Measurements from ENCODE around the gene PTEN. TPM values are rescaled to one million over a fixed set of nuclear protein-coding genes. Genes with fewer than 3 reads are reported as not detected.

PTEN gene
- total and polyA plus RNA-seq, 9 of the 15 experiments (the other 6 are each of a cell fraction or from before 2014, with no cell fraction given), result 8.4 to 56.9 (median 22.2) TPM

- Histone ChIP-seq H3K27me3 (ENCODE audit: control insufficient read depth in 2 of 2, insufficient read depth in 2 of 2, low read length in 2 of 2) (no peaks in the 10 kb centered on the region), H2AFZ (ENCODE audit: low read depth, low read length) (no peak overlapping the region), H3K9ac (ENCODE audit: insufficient read depth in 1 of 2, low read depth in 2 of 2, low read length in 2 of 2) (no peak overlapping the region), H3K4me2 (ENCODE audit: insufficient read depth, low read length) (no peak overlapping the region), H3K36me3 (ENCODE audit: control insufficient read depth, insufficient read depth, low read length) (peaks cover 14% of the 10 kb centered on the region; the same call in 2 of the 3 replicates), H3K4me1 (replicated peaks in 1 of 2; ENCODE audit: control insufficient read depth in 2 of 2, insufficient read depth in 2 of 2, low read length in 2 of 2) (peaks cover 0 to 2% of the 10 kb centered on the region in 2 experiments; a peak in 2 of 5 replicates), H3K27ac (ENCODE audit: extremely low read depth, low read depth, low read length) (no peak overlapping the region), H3K9me3 (replicated peaks; ENCODE audit: control insufficient read depth, insufficient read depth, low read depth, low read length) (no peaks in the 10 kb centered on the region), H3K4me3 (no peak overlapping the region), H3K79me2 (ENCODE audit: control insufficient read depth, insufficient read depth, low read length) (peaks cover 79% of the 10 kb centered on the region), H4K20me1 (replicated peaks; ENCODE audit: control insufficient read depth, insufficient read depth, low read length) (no peaks in the 10 kb centered on the region), H3K9me1 (ENCODE audit: control insufficient read depth, insufficient read depth, low read length) (no peaks in the 10 kb centered on the region)
- ChIA-PET POLR2A (no interaction called here), CTCF (ENCODE audit: low intra/inter-chr PET ratio) (no interaction called here)
- DNase-seq (ENCODE audit: extremely low read depth in 1 of 4, low spot score in 3 of 4), result no peak
- no peak for FAIRE-seq
- no TSS peak for BruUV-seq (replicated peaks)
- in situ Hi-C loops (cut with MboI), result no loop called here
- no peak for ATAC-seq
- WGBS (ENCODE audit: insufficient coverage, low coverage, missing lambda C conversion rate), result 92% methylated on average over 4 of the region's 4 CpGs
- intact Hi-C loops (cut with micrococcal nuclease), result no loop called here
- no peak for TF ChIP-seq BRD4 (IDR thresholded peaks at IDR 0.05)
- TF ChIP-seq HNRNPK (IDR thresholded peaks at IDR 0.05; ENCODE audit: low read depth, low read length, poor library complexity, severe bottlenecking), result no peak
- no peak for TF ChIP-seq SETDB1 (IDR thresholded peaks at IDR 0.05; ENCODE audit: low read length)
- no peak for TF ChIP-seq ZNF511 (CRISPR knock-in tag; IDR thresholded peaks at IDR 0.05)
These were observed 59.8 kb downstream of the PTEN start for GRCh38 chr10:87923233-87923632.

- Histone ChIP-seq H4K20me1 (replicated peaks; ENCODE audit: control insufficient read depth, insufficient read depth, low read length) (no peaks in the 10 kb centered on the region), H3K9me1 (ENCODE audit: control insufficient read depth, insufficient read depth, low read length) (no peaks in the 10 kb centered on the region), H3K4me2 (ENCODE audit: insufficient read depth, low read length) (no peak overlapping the region), H3K9ac (ENCODE audit: insufficient read depth in 1 of 2, low read depth in 2 of 2, low read length in 2 of 2) (no peak overlapping the region), H3K4me3 (no peak overlapping the region), H3K27ac (ENCODE audit: extremely low read depth, low read depth, low read length) (no peak overlapping the region), H3K4me1 (replicated peaks in 1 of 2; ENCODE audit: control insufficient read depth in 2 of 2, insufficient read depth in 2 of 2, low read length in 2 of 2) (peaks cover 0 to 2% of the 10 kb centered on the region in 2 experiments; a peak in 2 of 5 replicates), H3K79me2 (ENCODE audit: control insufficient read depth, insufficient read depth, low read length) (peaks cover 75% of the 10 kb centered on the region), H3K36me3 (ENCODE audit: control insufficient read depth, insufficient read depth, low read length) (peaks cover 9% of the 10 kb centered on the region; the same call in 1 of the 3 replicates), H2AFZ (ENCODE audit: low read depth, low read length) (no peak overlapping the region), H3K9me3 (replicated peaks; ENCODE audit: control insufficient read depth, insufficient read depth, low read depth, low read length) (no peaks in the 10 kb centered on the region), H3K27me3 (ENCODE audit: control insufficient read depth in 2 of 2, insufficient read depth in 2 of 2, low read length in 2 of 2) (no peaks in the 10 kb centered on the region)
- DNase-seq (ENCODE audit: extremely low read depth in 1 of 4, low spot score in 3 of 4), result no peak
- CTCF ChIA-PET (ENCODE audit: low intra/inter-chr PET ratio), result no interaction called here
- TF ChIP-seq ZNF282 (CRISPR knock-in tag; IDR thresholded peaks at IDR 0.05) (no peak), NFIC (IDR thresholded peaks at IDR 0.05) (0 out of 2 replicates have a peak, but pooled peaks have one; percentile 16)
- WGBS (ENCODE audit: insufficient coverage, low coverage, missing lambda C conversion rate), result 54% methylated on average over 2 of the region's 2 CpGs
- no peak for ATAC-seq
- POLR2A ChIA-PET, result interaction anchor here (1.7 kb wide), 1 partner anchor 22 kb away, joined by 4 read pairs; no protein-coding TSS in a partner anchor
- intact Hi-C loops (cut with micrococcal nuclease), result loop anchor here (5.0 kb wide), 1 partner anchor 58 kb away; no protein-coding TSS in a partner anchor
- in situ Hi-C loops (cut with MboI), result no loop called here
- no TSS peak for BruUV-seq (replicated peaks)
- FAIRE-seq, result no peak
These were observed 62.1 kb downstream of the PTEN start for GRCh38 chr10:87925570-87925969.

Measured in K562 (cell line).